Measurements from ENCODE around the gene TNF. TPM values are rescaled to one million over a fixed set of nuclear protein-coding genes. Genes with fewer than 3 reads are reported as not detected.

The TNF gene
- polyA plus RNA-seq, 1 donor (not counting 4 experiments of a cell fraction or from before 2014, with no cell fraction given): 2.3 TPM

- H3K27ac ChIP-seq (ENCODE audit: control insufficient read depth, insufficient read depth, low read length): no peak overlapping the region
- H3K36me3 ChIP-seq (ENCODE audit: control insufficient read depth in 2 of 2, extremely low read depth in 1 of 2, insufficient read depth in 2 of 2, low read length in 2 of 2): peaks cover 10 to 17% of the 10 kb centered on the region in 2 experiments
- no peak for TF ChIP-seq CTCF (optimal IDR thresholded peaks at IDR 0.05 in 1 of 3, IDR thresholded peaks at IDR 0.05 in 1 of 3, conservative IDR thresholded peaks at IDR 0.05 in 1 of 3; ENCODE audit: extremely low read depth in 1 of 3, insufficient read depth in 2 of 3, low read length in 3 of 3)
- TF ChIP-seq EZH2 (IDR thresholded peaks at IDR 0.05; ENCODE audit: low read length): no peak
- H3K27me3 ChIP-seq (ENCODE audit: control insufficient read depth, extremely low read depth, insufficient read depth, low read length): no peaks in the 10 kb centered on the region
- H3K4me3 ChIP-seq (ENCODE audit: control insufficient read depth in 2 of 3, extremely low read depth in 1 of 3, insufficient read depth in 2 of 3, low read depth in 1 of 3, low read length in 3 of 3): no peak overlapping the region
- H4K20me1 ChIP-seq (ENCODE audit: control insufficient read depth, extremely low read depth, insufficient read depth, low read length): no peaks in the 10 kb centered on the region
- no peak for FAIRE-seq
- H3K9me3 ChIP-seq (ENCODE audit: control insufficient read depth, low read depth, low read length): no peaks in the 10 kb centered on the region
- no peak overlapping the region for H2AFZ ChIP-seq (ENCODE audit: control insufficient read depth, low read length)
- H3K79me2 ChIP-seq (ENCODE audit: control insufficient read depth, insufficient read depth, low read length): no peaks in the 10 kb centered on the region
- no peak overlapping the region for H3K9ac ChIP-seq (ENCODE audit: control insufficient read depth, extremely low read depth, insufficient read depth, low read length)
- no peak for DNase-seq (ENCODE audit: low read depth, low spot score)
- H3K4me2 ChIP-seq (ENCODE audit: control insufficient read depth, extremely low read depth, insufficient read depth, low read depth, low read length): no peak overlapping the region
- peaks cover 12% of the 10 kb centered on the region for H3K4me1 ChIP-seq (ENCODE audit: control insufficient read depth, extremely low read depth, insufficient read depth, low read length)
- no peaks in the 10 kb centered on the region for H3K9me1 ChIP-seq (ENCODE audit: control insufficient read depth, extremely low read depth, insufficient read depth, low read length)
- dilution Hi-C loops (cut with MboI; ENCODE audit: extremely low pct_ligation_motif_present, low sequenced_read_pairs): no loop called here
Observed at GRCh38 chr6:31557443-31558317, 17.7 kb upstream of the TNF start.

GRCh38 chr6:31558318-31558625 lies 17.1 kb upstream of the TNF start:
- TF ChIP-seq EZH2 (IDR thresholded peaks at IDR 0.05; ENCODE audit: low read length) (no peak), CTCF (optimal IDR thresholded peaks at IDR 0.05 in 1 of 3, IDR thresholded peaks at IDR 0.05 in 1 of 3, conservative IDR thresholded peaks at IDR 0.05 in 1 of 3; ENCODE audit: extremely low read depth in 1 of 3, insufficient read depth in 2 of 3, low read length in 3 of 3) (no peak)
- FAIRE-seq: no peak
- H2AFZ ChIP-seq (ENCODE audit: control insufficient read depth, low read length): no peak overlapping the region
- H3K4me3 ChIP-seq (ENCODE audit: control insufficient read depth in 2 of 3, extremely low read depth in 1 of 3, insufficient read depth in 2 of 3, low read depth in 1 of 3, low read length in 3 of 3): no peak overlapping the region
- H3K36me3 ChIP-seq (ENCODE audit: control insufficient read depth in 2 of 2, extremely low read depth in 1 of 2, insufficient read depth in 2 of 2, low read length in 2 of 2): peaks cover 10 to 17% of the 10 kb centered on the region in 2 experiments
- no peaks in the 10 kb centered on the region for H4K20me1 ChIP-seq (ENCODE audit: control insufficient read depth, extremely low read depth, insufficient read depth, low read length)
- DNase-seq (ENCODE audit: low read depth, low spot score): no peak
- H3K9me3 ChIP-seq (ENCODE audit: control insufficient read depth, low read depth, low read length): no peaks in the 10 kb centered on the region
- no peak overlapping the region for H3K4me2 ChIP-seq (ENCODE audit: control insufficient read depth, extremely low read depth, insufficient read depth, low read depth, low read length)
- dilution Hi-C loops (cut with MboI; ENCODE audit: extremely low pct_ligation_motif_present, low sequenced_read_pairs): no loop called here
- H3K27me3 ChIP-seq (ENCODE audit: control insufficient read depth, extremely low read depth, insufficient read depth, low read length): no peaks in the 10 kb centered on the region
- H3K4me1 ChIP-seq (ENCODE audit: control insufficient read depth, extremely low read depth, insufficient read depth, low read length): peaks cover 12% of the 10 kb centered on the region
- H3K9ac ChIP-seq (ENCODE audit: control insufficient read depth, extremely low read depth, insufficient read depth, low read length): no peak overlapping the region
- H3K9me1 ChIP-seq (ENCODE audit: control insufficient read depth, extremely low read depth, insufficient read depth, low read length): no peaks in the 10 kb centered on the region
- no peak overlapping the region for H3K27ac ChIP-seq (ENCODE audit: control insufficient read depth, insufficient read depth, low read length)
- H3K79me2 ChIP-seq (ENCODE audit: control insufficient read depth, insufficient read depth, low read length): no peaks in the 10 kb centered on the region
